ENCODE data around the gene CES1.

GRCh38 chr16:55856950-55857349 lies 24.1 kb upstream of the CES1 start:
- TF ChIP-seq GABPA (IDR thresholded peaks at IDR 0.05; ENCODE audit: borderline replicate concordance, insufficient read depth, low read length) (no peak), TAF1 (IDR thresholded peaks at IDR 0.05; ENCODE audit: low read depth, low read length) (no peak), CTCF (IDR thresholded peaks at IDR 0.05; ENCODE audit: control extremely low read depth in 1 of 3, insufficient read depth in 1 of 3, low read depth in 1 of 3, low read length in 3 of 3) (no peak), SIN3A (conservative IDR thresholded peaks at IDR 0.05 in 1 of 2, IDR thresholded peaks at IDR 0.05 in 1 of 2; ENCODE audit: low read depth in 1 of 2, low read length in 2 of 2) (no peak), EGR1 (IDR thresholded peaks at IDR 0.05; ENCODE audit: borderline replicate concordance, low read depth, low read length) (no peak), TAF7 (optimal IDR thresholded peaks at IDR 0.05; ENCODE audit: borderline replicate concordance, low read depth, low read length) (no peak), JUN (IDR thresholded peaks at IDR 0.05; ENCODE audit: low read depth, low read length) (no peak), EZH2 (IDR thresholded peaks at IDR 0.05; ENCODE audit: low read depth, low read length, severe bottlenecking) (no peak), PHF8 (conservative IDR thresholded peaks at IDR 0.05; ENCODE audit: low read depth, low read length) (no peak), HDAC2 (IDR thresholded peaks at IDR 0.05; ENCODE audit: borderline replicate concordance in 1 of 2, low read depth in 2 of 2, low read length in 2 of 2) (no peak), CHD2 (IDR thresholded peaks at IDR 0.05; ENCODE audit: low read length) (no peak), NANOG (IDR thresholded peaks at IDR 0.05; ENCODE audit: insufficient read depth, low read depth, low read length, poor library complexity, severe bottlenecking) (no peak), BACH1 (IDR thresholded peaks at IDR 0.05; ENCODE audit: low read length) (no peak)

Measured in H1 (cell line).